NAMALWA (cell line): Measurements from ENCODE around the gene WNK2.

ENCODE experiments used
- DNase-seq: peaks from one replicate; pipeline ENCODE4 v3.0.0-alpha.2; 2015; ENCODE audit warnings: low spot score

WNK2 gene

DNA sequence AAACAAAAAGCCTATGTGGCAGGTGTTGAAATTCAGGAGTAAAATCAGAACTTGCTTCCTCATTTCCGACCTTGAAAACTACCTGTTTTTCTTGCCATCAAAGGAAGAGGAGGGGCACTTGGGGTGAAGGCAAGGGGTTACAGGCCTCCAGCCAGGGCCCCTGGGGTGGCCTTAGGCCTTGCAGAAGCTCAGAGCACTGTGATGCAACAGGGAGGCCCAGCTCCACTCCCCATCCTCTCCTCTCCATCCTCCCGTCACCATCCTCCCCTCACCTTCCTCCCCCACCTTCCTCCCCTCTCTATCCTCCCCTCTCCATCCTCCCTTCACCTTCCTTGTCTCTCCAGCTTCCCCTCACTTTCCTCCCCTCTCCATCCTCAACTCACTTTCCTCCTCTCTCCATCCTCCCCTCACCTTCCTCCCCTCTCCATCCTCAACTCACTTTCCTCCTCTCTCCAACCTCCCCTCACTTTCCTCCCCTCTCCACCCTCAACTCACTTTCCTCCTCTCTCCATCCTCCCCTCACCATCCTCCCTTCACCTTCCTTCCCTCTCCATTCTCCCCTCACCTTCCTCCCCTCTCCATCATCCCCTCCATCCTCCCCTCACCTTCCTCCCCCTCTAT lies 111.6 kb downstream of the WNK2 start:
- DNase-seq, result peak; percentile 59

DNA sequence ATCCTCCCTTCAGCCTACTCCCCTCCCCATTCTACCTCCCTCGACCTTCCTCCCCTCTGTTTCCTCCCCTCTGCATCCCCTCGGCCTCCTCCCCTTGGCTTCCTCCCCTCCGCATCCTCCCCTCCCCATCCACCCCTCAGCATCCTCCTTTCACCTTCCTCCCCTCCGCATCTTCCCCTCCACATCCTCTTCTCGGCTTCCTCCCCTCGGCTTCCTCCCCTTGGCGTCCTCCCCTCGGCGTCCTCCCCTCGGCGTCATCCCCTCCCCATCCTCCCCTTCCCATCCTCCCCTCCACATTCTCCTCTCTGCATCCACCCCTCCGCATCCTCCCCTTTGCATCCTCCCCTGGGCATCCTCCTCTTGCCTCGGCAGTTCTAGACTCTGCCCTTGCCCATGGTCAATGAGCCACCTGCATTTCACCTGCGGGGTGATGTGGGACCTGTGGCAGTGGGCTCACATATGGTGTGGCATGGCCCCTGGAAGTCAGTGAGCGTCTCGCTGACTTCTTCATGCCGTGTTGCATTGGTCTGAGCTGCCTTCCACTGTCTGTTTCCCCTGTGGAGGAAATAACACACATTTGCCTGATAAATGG lies 113.0 kb downstream of the WNK2 start:
- DNase-seq, result no peak

- no peak for DNase-seq
Observed at GRCh38 chr9:93297659-93298497, 113.9 kb downstream of the WNK2 start.

DNA sequence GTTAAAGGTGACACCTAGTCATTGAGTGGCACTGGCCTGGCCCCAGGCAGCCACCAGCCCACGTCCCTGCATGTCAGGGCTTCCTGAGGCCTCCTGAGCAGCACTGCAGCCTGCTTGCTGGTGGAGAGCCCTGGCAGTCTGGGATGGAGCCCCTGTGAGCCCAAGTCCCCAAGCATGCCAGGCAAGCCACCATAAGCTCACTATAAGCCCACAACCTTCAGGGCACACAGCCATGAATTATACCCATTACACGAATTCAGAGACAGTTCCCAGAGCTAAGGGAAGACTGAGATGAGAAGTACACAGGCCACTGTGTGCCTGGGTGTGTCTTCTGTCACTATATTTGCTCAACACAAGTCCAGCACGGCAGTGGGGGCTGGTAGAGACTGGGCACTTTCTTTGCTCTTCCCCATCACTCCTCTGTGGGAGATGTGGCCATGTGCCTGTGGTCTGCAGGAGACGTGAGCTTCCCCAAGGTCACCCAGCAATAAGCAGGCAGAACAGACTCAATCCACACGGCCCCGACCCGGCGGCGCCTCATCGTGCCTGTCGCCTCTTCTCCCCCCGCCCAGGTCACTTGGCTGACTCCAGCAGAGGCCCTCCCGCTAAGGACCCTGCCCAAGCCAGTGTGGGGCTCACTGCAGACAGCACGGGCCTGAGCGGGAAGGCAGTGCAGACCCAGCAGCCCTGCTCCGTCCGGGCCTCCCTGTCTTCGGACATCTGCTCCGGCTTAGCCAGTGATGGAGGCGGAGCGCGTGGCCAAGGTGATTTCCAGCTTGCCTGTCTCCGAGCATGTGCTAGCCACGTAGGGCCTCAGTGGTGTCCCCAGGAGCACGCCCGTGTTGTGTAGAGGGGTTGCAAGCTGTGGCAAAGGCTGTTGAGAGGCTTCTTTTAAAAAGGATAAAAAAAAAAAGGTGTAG lies 114.8 kb downstream of the WNK2 start:
- no peak for DNase-seq

- no peak for DNase-seq
Observed at GRCh38 chr9:93299418-93300174, 115.7 kb downstream of the WNK2 start.

DNA sequence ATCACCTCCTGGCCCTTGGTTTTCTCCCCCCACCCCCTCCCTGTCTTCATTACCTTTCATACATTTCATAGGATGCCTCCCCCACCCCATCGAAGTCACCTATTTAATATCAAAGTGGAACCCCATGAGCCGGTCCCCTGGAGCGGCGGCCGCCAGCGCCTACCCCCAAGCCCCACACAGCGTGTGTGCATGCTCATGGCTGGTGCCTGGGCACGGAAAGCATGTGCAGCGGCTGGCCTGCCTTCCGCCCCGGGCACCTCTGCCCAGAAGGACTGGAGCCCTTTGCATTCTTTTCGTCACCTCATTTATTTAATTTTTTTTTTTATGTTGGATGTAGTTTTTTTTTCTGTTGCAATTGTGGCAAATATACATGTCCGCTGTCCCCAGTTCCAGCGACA lies 116.2 kb downstream of the WNK2 start:
- no peak for DNase-seq

GRCh38 chr9:93300585-93301081 lies 116.7 kb downstream of the WNK2 start:
- no peak for DNase-seq

GRCh38 chr9:93301291-93301811 lies 117.4 kb downstream of the WNK2 start:
- no peak for DNase-seq

DNA sequence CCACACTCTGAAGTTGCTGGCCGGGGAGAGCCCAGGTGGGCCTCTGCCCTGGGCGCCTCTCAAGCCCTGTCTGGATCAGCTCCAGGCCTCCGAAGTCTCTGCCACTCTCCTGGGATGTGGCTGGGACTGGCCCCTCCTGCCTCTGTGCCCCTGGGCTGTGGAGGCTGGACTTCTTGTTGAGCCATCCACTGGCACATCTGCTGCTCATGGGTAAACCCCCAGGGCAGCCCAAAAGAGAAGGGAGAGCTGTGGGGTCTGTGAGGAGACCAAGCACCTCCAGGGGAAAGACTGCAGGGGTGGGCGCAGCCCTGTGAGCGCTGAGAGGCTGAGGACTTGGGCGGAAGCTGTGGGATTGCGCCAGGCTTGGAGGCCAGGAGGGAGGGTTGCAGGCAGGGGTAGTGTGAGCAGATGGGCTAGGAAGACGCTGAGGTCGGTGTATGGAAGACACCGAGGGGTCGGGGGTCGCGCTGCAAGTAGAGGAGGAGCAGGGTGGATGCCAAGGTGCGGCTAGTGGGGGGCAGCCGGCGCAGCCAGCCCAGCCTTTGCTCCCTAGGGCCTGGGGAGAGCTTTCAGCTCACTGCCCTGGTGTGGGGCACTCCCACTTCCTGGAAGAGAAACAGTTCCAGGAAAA lies 118.1 kb downstream of the WNK2 start:
- DNase-seq, result no peak

- peak; percentile 86 for DNase-seq
Observed at GRCh38 chr9:93302586-93303257, 118.8 kb downstream of the WNK2 start.

DNA sequence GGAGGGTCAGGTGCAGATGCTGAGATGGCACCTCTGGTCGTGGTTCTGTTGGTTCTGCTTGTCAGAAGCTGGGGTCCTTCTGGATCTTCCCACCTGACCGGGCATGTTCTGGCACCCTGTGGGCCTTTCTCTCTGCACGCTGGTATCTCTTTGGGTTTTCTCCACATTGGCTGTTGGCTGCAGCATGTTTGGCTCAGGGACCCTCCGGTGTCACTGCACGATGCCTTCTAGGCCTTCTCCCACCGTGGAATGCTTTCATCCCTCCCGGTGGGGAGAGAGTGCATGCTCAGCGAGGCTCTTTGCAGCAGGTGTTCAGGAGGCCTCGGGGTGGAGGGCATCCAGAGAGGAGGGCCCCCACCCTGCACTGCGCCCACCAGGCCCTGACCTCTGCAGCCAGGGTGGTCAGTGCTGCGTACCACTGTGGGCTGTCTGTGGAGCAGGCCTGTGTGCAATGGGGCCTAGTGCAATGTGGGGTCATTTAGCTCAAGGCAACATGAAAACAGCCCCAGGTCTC lies 119.4 kb downstream of the WNK2 start:
- no peak for DNase-seq

- DNase-seq, result no peak
Observed at GRCh38 chr9:93303806-93304573, 120.1 kb downstream of the WNK2 start.

DNA sequence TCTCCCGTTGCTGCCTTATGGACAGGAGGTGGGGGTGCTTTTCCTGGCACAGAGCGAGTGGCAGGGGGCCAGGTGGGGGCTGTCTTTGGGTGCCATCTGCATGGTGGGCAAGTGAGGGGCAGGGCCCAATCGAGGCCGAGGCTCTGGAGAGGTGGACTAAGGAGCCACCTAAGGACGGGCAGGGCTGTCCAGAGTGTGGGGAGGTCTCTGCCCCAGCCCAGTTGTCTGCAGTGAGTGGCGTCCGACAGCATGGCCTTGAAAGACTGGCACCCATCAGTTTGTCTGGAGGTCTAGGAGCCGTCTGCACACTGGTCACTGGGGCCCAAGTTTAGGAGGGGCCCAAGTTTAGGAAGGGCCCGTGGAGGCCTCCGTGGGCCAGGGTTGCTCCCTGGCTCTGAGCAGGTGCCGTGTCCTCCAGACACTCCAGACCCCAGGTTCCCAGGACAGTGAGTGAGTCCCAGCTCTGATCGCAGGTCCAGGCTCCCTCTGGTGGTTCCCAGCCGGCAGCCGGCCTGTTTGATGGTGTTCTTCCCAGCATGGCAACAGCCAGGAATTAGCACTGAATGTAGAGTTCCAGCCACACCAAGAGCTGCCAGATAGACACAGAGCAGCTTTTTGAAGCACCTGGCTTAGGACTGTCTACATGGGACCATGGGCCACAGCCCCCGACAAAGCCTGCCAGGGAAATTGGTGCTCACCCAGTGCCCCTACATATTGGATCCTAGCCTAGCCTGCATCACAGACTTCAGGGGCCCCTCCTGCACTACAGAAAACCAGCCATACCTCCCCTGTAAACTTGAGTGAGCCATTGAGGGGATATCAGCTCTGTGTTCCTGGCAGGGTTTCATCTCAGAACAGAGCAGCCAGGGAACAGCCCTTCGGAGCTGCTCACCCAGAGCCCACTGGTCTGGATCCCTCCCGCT lies 120.9 kb downstream of the WNK2 start:
- DNase-seq, result no peak

GRCh38 chr9:93305497-93306020 lies 121.6 kb downstream of the WNK2 start:
- DNase-seq, result no peak

DNA sequence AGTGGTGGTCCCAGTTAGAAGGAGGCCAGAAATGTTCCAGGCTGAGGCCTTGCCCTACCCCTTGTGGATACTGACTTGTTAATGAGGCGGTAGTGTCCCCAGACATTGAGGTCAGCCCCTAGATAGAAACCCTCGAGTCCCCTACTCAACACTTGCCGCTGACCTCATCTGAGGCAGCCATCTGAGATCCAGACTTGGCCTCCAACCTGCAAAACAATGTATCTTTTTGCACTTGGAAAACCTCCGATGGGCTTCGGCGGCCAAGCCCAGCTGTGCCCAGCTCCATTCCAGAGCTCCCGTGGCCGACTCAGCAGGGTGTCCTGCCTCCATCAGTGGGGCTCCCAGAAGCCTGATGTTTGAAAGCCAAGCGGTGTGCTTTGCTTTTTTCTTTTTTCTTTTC lies 122.1 kb downstream of the WNK2 start:
- DNase-seq, result no peak

- DNase-seq, result no peak
Observed at GRCh38 chr9:93306579-93307091, 122.7 kb downstream of the WNK2 start.

DNA sequence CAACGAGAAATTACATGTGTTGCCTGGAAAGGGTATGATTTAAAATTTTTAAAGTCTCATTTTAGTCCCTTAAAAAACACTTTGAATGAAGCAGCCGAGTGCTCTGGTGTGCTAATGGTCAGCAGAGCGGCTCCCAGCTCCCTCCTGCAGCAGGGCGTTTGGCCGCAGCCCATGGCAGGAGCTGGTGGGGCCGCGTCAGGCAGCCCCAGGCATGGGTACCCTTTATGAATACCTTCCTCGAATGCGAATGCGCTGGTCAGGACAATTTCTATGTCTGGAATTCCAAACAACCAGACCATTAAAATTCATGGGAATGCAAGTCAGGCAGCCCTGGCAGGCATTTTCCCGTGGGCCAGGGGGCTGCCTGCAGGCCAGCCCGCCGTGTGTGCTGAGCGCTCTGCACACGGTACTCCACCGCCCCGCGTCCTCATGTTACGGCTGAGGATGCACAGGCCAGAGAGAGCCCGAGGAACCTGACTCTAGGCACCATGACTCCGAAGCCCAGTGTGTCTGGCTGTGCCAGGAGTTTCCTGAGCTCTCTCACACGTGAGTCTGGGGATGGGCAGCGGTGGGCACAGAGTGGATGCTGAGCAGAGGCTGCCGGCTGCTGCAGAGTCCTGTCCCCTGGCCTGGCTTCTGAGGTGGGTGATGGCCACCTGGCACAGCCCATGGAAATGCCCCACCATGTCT lies 123.7 kb downstream of the WNK2 start:
- no peak for DNase-seq
